Gastrocnemius medialis (tissue), 4 donors: ENCODE measurements around the gene RABEP2. TPM values are rescaled to one million over a fixed set of nuclear protein-coding genes. Genes with fewer than 3 reads are reported as not detected.
"Not testable (repeated sequence)": the region's sequence is repeated elsewhere in the genome, so short reads cannot be mapped to it uniquely, and the experiment has no call there.

Source experiments
- ATAC-seq, 2 donors: fragments of 150-250 bp; one replicate each; pipeline ENCODE4 v1.9.1; 2016
- DNase-seq, 2 donors: peaks; one replicate each; pipeline ENCODE4 v3.0.0-alpha.2; 2019
- H3K27ac ChIP-seq, 4 donors: fragments of 200-600 bp; sonication (generic); 1 replicate in 1 of 4; 2 replicates in 3 of 4; pipeline ENCODE4 v1.5.1; 2016 to 2018; ENCODE audit warnings: mild to moderate bottlenecking in 2 of 4, moderate library complexity in 1 of 4
- H3K27me3 ChIP-seq, 3 donors: fragments of 200-600 bp; sonication (generic) in 2 of 3; 1 replicate in 1 of 3; 2 replicates in 2 of 3; pipeline versions ENCODE4 v1.5.1 to v1.6.0; 2016 to 2019; ENCODE audit warnings: mild to moderate bottlenecking in 1 of 3, moderate library complexity in 1 of 3
- H3K36me3 ChIP-seq, 2 donors: fragments of 200-600 bp; sonication (generic) in 1 of 2; one replicate each; pipeline ENCODE4 v1.5.1; 2017 to 2018
- H3K4me1 ChIP-seq, 2 donors: fragments of 200-600 bp; sonication (generic) in 1 of 2; one replicate each; pipeline ENCODE4 v1.5.1; 2016 to 2017; ENCODE audit warnings: mild to moderate bottlenecking in 2 of 2
- H3K4me3 ChIP-seq, 4 donors: fragments of 200-600 bp; sonication (generic) in 3 of 4; 1 replicate in 1 of 4; 2 replicates in 3 of 4; pipeline ENCODE4 v1.5.1; 2016 to 2019; ENCODE audit warnings: mild to moderate bottlenecking in 2 of 4
- H3K9me3 ChIP-seq, 3 donors: fragments of 200-600 bp; sonication (generic) in 2 of 3; 1 replicate in 1 of 3; 2 replicates in 2 of 3; pipeline ENCODE4 v1.5.1; 2016 to 2019
- CTCF ChIP-seq, 5 experiments: fragments of 450-650 bp in 3 of 5; fragments of 200-600 bp in 2 of 5; sonication (generic) in 2 of 5; IDR thresholded peaks in 4 of 5; conservative IDR thresholded peaks in 1 of 5; 1 replicate in 4 of 5; 2 replicates in 1 of 5; pipeline ENCODE4 v1.5.1; 2016 to 2019; ENCODE audit warnings: antibody characterized with exemption in 5 of 5, mild to moderate bottlenecking in 3 of 5, moderate library complexity in 3 of 5
- POLR2A ChIP-seq, 2 donors: fragments of 450-650 bp; IDR thresholded peaks; one replicate each; pipeline ENCODE4 v1.6.1; 2017; ENCODE audit warnings: antibody characterized with exemption in 2 of 2, mild to moderate bottlenecking in 2 of 2, moderate library complexity in 2 of 2
- in situ Hi-C, 4 donors: fragments of 200-750 bp; cut with MboI; loops; one replicate each; pipeline versions ENCODE4 v1.15.0 to v1.8.0; 2017; ENCODE audit warnings: low sequenced_read_pairs in 4 of 4
- intact Hi-C: fragments of 100-400 bp; cut with DNase I; formaldehyde crosslinking; loops from one replicate; pipeline ENCODE4 v1.15.1; 2023; ENCODE audit warnings: low total_unique reads
- total RNA-seq, 4 donors: library from RNA; depleted of rRNA; stranded (reverse); fragments of >200 nt; gene quantifications; one replicate each; pipeline versions ENCODE4 v1.1.0 to v1.2.3, GENCODE V29; 2016

Gene RABEP2
- total RNA-seq, 4 donors from 2014 or later, result 2.9 to 13.9 (median 6.4) TPM

GRCh38 chr16:28950648-28951409 is 25.8 kb upstream of the RABEP2 start, which contains the start of gene NFATC2IP:
TSS of gene NFATC2IP (plus strand) at chr16:28950937. CDS start at chr16:28951012, 75 bp downstream.
- TF ChIP-seq CTCF (IDR thresholded peaks at IDR 0.05 in 4 of 5, conservative IDR thresholded peaks at IDR 0.05 in 1 of 5) (no peak), POLR2A (IDR thresholded peaks at IDR 0.05) (peak in 1 of 2 donors; percentile 26)
- Histone ChIP-seq H3K4me3 (peak within 1 kb of the TSS; percentile 72 to 98 (median 76)), H3K27me3 (no peaks in the 10 kb centered on the region), H3K27ac (peak within 1 kb of the TSS; percentile 74 to 88 (median 87)), H3K4me1 (peaks cover 9 to 10% of the 10 kb centered on the region in 2 donors), H3K36me3 (peaks cover 0 to 37% of the 10 kb centered on the region in 2 donors), H3K9me3 (no peaks in the 10 kb centered on the region)
- intact Hi-C loops (loop anchor here (1.0 to 5.0 kb wide), 6 partner anchors 23 to 129 kb away; partner anchors contain the start of genes ATXN2L, RABEP2, SH2B1 and SPNS1), in situ Hi-C loops (no loop called here)
- DNase-seq (peak; percentile 100), ATAC-seq (peak; percentile 99)

GRCh38 chr16:28946681-28947080 is 21.6 kb upstream of the RABEP2 start:
- intact Hi-C loops, result no loop called here
- TF ChIP-seq POLR2A (IDR thresholded peaks at IDR 0.05) (no peak), CTCF (IDR thresholded peaks at IDR 0.05 in 4 of 5, conservative IDR thresholded peaks at IDR 0.05 in 1 of 5) (no peak)
- DNase-seq, result no peak

GRCh38 chr16:28943281-28943680 is 18.2 kb upstream of the RABEP2 start:
- ATAC-seq (no peak), DNase-seq (no peak)
- Histone ChIP-seq H3K27me3 (no peaks in the 10 kb centered on the region), H3K4me3 (no peak overlapping the region), H3K27ac (no peak overlapping the region), H3K9me3 (no peaks in the 10 kb centered on the region), H3K4me1 (peaks cover 5 to 9% of the 10 kb centered on the region in 2 donors), H3K36me3 (no peaks in the 10 kb centered on the region)
- in situ Hi-C loops, result loop anchor here (10.0 kb wide), 3 partner anchors 68 to 118 kb away; partner anchors contain the start of genes SH2B1 (in 2 of the 4), ATP2A1 (in 1 of the 4) and ATXN2L (in 1 of the 4)
- TF ChIP-seq CTCF (IDR thresholded peaks at IDR 0.05 in 4 of 5, conservative IDR thresholded peaks at IDR 0.05 in 1 of 5), result no peak
- TF ChIP-seq POLR2A (IDR thresholded peaks at IDR 0.05), result no peak
- intact Hi-C loops, result no loop called here

More at GRCh38 chr16:28946681-28947080, 21.6 kb upstream of the RABEP2 start:
- H3K4me3 ChIP-seq, result no peak overlapping the region
- in situ Hi-C loops, result loop anchor here (5.0 to 10.0 kb wide), 4 partner anchors 72 to 124 kb away; partner anchors contain the start of genes ATXN2L (in 3 of the 4), SH2B1 (in 2 of the 4) and ATP2A1 (in 1 of the 4)
- no peaks in the 10 kb centered on the region for H3K36me3 ChIP-seq
- H3K9me3 ChIP-seq, result no peaks in the 10 kb centered on the region
- H3K4me1 ChIP-seq, result peaks cover 7 to 14% of the 10 kb centered on the region in 2 donors
- no peak for ATAC-seq
- no peaks in the 10 kb centered on the region for H3K27me3 ChIP-seq
- no peak overlapping the region for H3K27ac ChIP-seq

GRCh38 chr16:28939825-28940224 is 14.8 kb upstream of the RABEP2 start:
- ATAC-seq, H3K9me3 ChIP-seq, intact Hi-C loops, H3K27me3 ChIP-seq, H3K27ac ChIP-seq, H3K4me3 ChIP-seq, H3K4me1 ChIP-seq, H3K36me3 ChIP-seq, DNase-seq: not testable (repeated sequence)
- in situ Hi-C loops, result loop anchor here (10.0 kb wide), 3 partner anchors 65 to 115 kb away; partner anchors contain the start of genes SH2B1 (in 2 of the 4), ATP2A1 (in 1 of the 4) and ATXN2L (in 1 of the 4)

GRCh38 chr16:28938721-28939120 is 13.7 kb upstream of the RABEP2 start:
- no peak for ATAC-seq
- Histone ChIP-seq H3K9me3 (no peaks in the 10 kb centered on the region), H3K36me3 (no peaks in the 10 kb centered on the region), H3K27ac (no peak overlapping the region), H3K4me3 (no peak overlapping the region), H3K27me3 (no peaks in the 10 kb centered on the region), H3K4me1 (no peaks in the 10 kb centered on the region)
- in situ Hi-C loops (no loop called here), intact Hi-C loops (no loop called here)
- DNase-seq, result no peak
- TF ChIP-seq CTCF (IDR thresholded peaks at IDR 0.05 in 4 of 5, conservative IDR thresholded peaks at IDR 0.05 in 1 of 5), result no peak
- no peak for TF ChIP-seq POLR2A (IDR thresholded peaks at IDR 0.05)
